OCI-LY1 (cell line): Measurements from ENCODE around the gene PRKG1.

Experiments
- CTCF ChIP-seq: fragments of 200-600 bp; sonication (generic), shearing (Covaris generic); IDR thresholded peaks from 2 replicates; pipeline ENCODE4 v1.5.1; 2017; ENCODE audit warnings: mild to moderate bottlenecking, antibody characterized with exemption, low read length, moderate library complexity, mixed read lengths
- EZH2 ChIP-seq: fragments of 200-600 bp; sonication (generic), shearing (Covaris generic); IDR thresholded peaks from 2 replicates; pipeline ENCODE4 v1.8.0; 2017; ENCODE audit warnings: borderline replicate concordance, mixed run types, mild to moderate bottlenecking, antibody characterized with exemption, low read length, moderate library complexity, mixed read lengths

GRCh38 chr10:51635436-51635835 is 561.1 kb downstream of the PRKG1 start:
- TF ChIP-seq CTCF (no peak), EZH2 (no peak)
